ENCODE measurements around the gene GABRR2.
A peak's percentile ranks its signal among the peaks of the same experiment; 100 is the strongest.

GABRR2 gene

GRCh38 chr6:89251976-89252375 lies 63.1 kb downstream of the GABRR2 start:
- TF ChIP-seq CTCF (IDR thresholded peaks at IDR 0.05), result no peak

DNA sequence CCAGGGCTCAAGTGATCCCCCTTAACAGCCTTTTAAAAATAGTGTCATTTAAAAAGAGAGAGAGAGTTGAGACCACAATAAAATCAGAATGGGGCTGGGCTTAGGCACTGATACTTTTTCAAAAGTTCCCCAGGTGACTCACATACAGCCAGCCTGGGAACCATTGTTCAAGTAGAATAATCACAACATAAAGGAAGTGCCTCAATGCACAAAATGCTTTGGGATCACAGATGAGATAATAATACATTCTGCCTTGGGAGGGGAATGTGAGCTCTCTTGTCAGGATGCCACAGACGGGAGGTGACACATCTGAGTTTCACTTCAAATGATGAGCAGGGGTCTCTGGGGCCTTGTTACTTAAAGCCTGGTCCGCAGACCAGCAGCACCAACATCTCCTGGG lies 63.9 kb downstream of the GABRR2 start:
- TF ChIP-seq CTCF (IDR thresholded peaks at IDR 0.05), result no peak

- no peak for TF ChIP-seq CTCF (IDR thresholded peaks at IDR 0.05)
These were observed 64.9 kb downstream of the GABRR2 start for GRCh38 chr6:89250239-89250638.

GRCh38 chr6:89244241-89244985 lies 70.7 kb downstream of the GABRR2 start:
- no peak for TF ChIP-seq CTCF (IDR thresholded peaks at IDR 0.05)

DNA sequence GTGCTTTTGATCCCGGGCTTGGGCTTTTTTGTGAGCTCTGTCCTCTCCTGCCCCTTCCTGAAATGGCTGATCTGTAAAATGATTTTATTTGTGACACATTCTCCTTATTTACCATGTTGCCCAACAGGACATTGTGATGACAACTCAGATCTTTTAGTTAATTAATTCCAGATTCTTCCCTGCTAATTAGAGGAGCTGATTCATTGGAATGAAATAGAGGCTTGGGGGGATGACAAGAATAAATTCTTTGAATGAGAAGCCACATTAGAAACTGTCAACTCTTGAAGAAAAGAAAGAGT lies 71.8 kb downstream of the GABRR2 start:
- TF ChIP-seq CTCF (IDR thresholded peaks at IDR 0.05), result no peak

DNA sequence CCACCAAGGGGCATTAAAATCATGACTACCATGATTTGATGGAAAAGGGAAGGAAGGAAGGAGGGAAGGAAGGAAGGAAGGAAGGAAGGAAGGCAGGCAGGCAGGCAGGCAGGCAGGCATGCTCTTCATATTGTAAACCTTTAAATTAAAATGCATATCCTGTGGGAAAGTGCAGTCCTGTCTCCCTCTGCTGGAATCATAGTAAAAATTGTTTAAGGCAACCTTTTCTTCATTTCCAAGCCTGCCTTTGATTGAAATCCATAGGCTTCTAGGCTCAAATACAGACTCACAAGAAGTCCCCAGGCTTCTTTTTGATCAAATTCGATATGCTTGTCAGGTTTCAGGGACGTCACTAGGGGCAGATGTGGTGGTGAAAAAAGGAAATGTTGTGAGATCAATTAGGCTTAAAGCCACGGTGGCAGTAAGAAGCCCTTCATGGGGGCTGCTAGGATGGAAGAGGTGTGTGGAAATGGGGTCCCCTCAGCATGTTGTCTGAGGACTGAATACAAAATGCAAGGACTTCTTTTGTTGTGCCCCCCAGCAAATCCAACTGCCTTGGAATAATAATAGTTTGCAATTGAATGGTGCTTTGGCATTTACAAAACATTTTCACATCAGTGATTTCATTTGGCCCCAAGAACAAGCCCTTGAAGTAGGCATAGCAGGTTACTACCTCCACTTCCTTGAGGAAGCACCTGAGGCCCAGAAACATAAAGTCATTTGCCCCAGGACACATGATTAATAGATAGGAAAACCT lies 72.3 kb downstream of the GABRR2 start:
- TF ChIP-seq CTCF (IDR thresholded peaks at IDR 0.05), result peak; percentile 32; the same call in 1 of the 2 replicates

- TF ChIP-seq CTCF (IDR thresholded peaks at IDR 0.05), result no peak
These were observed 75.8 kb downstream of the GABRR2 start for GRCh38 chr6:89239338-89239737.

All from LNCAP (cell line).